ENCODE results near the gene TXNDC11.
A peak's percentile ranks its signal among the peaks of the same experiment; 100 is the strongest.

TXNDC11 gene

GRCh38 chr16:11672206-11673090, 70.2 kb downstream of the TXNDC11 start:
- DNase-seq: peak; percentile 75

GRCh38 chr16:11671676-11672075, 71.0 kb downstream of the TXNDC11 start:
- no peak for DNase-seq

GRCh38 chr16:11671271-11671670, 71.4 kb downstream of the TXNDC11 start:
- no peak for DNase-seq

- no peak for DNase-seq
Measured at GRCh38 chr16:11670171-11671131, 72.2 kb downstream of the TXNDC11 start.

DNA sequence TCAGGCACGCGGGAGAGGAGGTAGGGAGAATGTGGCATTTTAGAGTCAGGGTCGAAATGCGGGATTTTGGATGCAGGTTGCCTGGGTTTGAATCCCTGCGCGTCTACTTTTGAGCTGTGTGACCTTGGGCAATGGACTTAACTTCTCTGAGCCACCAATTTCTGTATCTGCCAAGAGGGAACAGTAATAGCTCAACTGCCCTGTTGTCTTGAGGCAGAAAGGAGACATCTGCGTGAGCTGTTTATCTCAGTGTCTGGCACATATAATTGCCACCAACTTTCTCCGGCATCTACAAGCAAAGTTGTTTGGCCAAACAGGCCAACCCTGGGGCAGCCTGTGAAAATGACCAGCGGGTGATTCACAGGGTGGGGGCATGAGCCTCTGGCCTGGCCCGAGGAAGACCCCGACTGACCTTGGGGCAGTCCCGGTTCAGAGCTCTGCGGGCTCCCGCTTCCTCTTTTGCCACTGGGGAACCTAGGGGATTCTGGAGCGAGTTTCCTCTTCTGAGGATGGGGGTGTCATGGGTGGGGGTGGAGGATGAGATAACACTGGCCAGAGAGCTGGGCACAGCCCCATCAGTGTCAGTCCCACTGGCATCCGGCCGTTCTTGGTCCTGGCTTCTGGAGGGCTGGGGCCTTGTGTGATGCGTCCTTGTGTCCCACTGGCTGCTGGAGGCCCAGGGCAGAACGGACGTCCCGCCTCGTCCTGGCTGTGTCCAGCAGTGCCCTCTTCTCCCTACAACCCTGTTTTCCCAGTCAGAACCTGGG, 73.1 kb downstream of the TXNDC11 start:
- peak; percentile 53 for DNase-seq

GRCh38 chr16:11668623-11669379, 73.9 kb downstream of the TXNDC11 start:
- DNase-seq: peak; percentile 72

DNA sequence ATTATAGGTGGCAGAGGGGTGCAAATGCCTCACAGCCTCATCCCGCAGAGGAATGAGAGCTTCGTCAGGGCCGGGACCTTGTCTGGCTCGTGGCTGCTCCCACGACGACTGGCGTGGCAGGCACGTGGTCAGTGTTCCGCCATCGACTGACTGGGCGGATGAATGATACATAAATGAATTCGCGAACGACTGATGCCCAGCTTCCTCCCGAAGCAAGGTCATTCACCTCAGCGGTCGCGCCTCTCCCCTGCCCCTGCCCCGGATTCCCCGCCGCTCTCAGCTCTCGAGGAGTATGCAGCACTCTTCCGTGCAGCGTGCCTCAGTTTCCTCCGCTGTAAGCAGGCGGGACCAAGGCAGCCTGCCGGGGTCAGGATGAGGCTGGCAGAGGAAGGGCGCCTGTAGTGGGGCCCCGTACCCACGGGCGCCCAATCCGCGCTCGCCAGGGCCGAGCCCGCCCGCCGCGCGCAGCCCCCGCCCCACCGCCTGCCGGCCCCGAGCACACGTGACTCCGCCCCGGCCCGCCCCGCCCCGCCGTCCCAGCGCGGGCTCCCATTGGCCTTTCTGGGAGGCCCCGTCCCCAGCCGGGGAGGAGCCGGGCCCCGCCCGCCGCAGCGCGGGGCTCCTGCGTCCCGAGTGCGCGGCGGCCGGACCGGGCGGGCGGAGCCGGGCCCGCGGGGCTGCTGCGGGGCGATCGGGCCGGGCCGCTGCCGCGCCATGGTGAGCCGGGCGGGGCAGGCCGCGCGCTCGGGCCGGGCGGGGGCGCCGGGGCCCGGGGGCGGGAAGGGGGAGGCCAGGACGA, 74.6 kb downstream of the TXNDC11 start, which contains the start of gene SNN:
TSS of gene SNN (plus strand) at position 632 of the 799 bp plus-strand sequence. CDS start 7,605 bp downstream, outside the sequence.
- DNase-seq: peak; percentile 97

DNA sequence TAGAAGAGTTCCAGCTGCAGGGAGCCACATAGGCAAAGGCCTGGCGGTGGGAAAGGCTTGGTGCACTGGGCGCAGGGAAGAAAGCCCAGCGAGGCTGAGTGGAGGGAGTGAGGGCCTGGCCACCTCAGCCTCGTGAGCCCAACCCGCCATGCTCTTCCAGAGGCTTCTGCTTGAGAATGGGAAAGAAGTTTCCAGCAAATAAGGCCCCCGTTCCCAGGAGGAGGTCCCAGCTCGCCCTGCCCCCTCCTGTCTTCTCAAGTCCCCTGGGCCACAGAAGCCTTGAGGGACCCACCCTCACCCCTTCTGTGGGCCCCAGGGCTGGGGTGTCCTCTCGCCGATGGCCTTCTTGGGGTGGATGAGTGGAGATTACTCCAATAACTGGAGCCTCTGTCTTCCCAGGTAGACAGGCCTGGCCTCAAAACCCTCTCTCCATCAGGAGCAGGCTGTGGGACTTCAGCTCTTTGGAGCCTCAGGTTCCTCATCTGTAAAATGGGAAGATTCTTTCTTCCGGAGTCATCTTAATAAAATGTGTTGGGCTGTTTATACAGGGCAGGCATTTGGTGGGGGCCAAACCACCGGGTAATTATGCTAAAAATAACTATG, 75.3 kb downstream of the TXNDC11 start:
- DNase-seq: peak; percentile 38

DNA sequence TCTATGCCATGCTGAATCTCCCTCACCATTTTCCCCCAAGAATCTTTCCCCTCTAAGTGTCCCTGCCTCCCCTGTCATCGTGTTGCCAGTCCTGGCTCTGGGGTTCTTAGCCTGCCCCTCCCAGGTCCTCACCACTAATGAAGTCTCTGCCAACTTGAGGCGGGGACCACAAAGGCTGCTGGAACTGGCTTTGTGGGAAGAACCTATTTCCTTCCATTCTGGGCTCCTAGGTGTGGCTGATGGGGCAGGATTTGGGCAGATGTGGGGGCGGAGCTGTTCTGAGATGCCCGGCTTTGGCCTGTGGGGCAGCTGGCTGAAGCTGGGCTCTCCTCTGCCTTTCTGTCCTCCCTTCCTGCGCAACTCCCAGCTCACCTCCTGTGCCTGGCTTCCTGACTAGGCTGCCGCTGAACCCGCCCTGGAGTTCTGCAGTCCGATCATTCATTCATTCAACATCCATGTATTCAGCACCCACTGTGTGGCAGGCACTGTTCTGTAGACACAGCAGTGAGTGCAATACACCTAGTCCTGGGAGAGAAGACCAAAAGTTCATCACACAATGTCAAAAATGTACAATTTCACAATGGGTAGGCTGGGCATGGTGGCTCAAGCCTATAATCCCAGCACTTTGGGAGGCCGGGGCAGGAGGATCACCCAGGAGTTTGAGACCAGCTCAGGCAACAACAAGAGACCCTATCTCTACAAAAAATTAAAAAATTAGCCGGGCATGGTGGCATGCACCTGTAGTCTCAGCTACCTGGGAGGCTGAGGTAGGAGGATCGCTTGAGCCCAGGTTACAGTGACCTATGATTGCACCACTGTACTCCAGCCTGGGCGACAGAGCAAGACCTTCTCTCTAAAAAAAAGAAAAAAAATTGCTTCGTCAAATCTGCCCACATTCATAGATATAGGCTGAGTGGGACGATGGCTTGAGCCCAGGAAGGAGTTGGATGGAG, 76.3 kb downstream of the TXNDC11 start:
- DNase-seq: peak; percentile 96

- peak; percentile 99 for DNase-seq
Measured at GRCh38 chr16:11665071-11665491, 77.6 kb downstream of the TXNDC11 start.

GRCh38 chr16:11662582-11662981, 80.1 kb downstream of the TXNDC11 start:
- no peak for DNase-seq

- DNase-seq: no peak
Measured at GRCh38 chr16:11660565-11660964, 82.1 kb downstream of the TXNDC11 start.

GRCh38 chr16:11658896-11659708, 83.6 kb downstream of the TXNDC11 start:
- DNase-seq: peak; percentile 63

GRCh38 chr16:11657556-11657955, 85.1 kb downstream of the TXNDC11 start:
- no peak for DNase-seq

DNA sequence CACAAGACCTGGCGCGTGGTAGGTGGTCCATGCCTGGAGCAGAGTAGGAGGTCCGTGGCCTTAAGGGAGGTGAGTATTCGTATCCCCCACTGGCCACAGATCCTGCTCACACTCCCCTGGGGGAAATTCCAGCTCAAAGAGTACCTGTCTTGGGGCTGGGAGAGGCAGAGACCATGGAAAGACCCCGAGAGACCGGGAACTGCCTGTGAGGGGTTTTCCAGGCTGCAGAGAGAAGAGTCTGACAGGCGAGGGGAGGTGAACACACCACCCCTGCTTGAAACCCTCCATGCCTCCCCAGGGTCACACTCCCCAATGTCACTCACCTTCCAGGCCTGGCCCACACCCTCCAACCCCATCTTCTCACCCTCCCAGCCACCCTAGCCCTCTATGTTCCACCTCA, 87.0 kb downstream of the TXNDC11 start:
- DNase-seq: no peak

GRCh38 chr16:11651796-11652195, 90.9 kb downstream of the TXNDC11 start:
- DNase-seq: no peak

GRCh38 chr16:11650641-11651591, 91.7 kb downstream of the TXNDC11 start:
- peak; percentile 21 for DNase-seq
